ENCODE results near the gene STUB1.

DNA sequence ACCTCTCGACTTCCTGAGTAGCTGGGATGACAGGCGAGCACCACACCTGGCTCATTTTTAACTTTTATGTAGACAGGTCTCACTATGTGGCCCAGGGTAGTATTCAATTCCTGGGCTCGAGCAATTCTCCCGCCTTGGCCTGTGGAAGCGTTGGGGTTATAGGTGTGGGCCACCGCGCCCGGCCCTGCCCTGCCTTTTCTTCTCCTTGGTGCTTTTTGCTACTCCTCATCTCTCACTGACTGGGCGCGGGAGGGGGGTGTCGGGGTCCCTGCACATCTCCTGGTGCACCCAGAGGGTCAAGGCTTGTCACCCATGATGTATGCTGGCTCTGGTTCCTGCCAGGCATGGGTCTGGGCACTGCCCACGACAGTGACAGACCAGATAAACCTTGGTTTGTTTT is 35.7 kb upstream of the STUB1 start:
- TF ChIP-seq, protein P1, sequence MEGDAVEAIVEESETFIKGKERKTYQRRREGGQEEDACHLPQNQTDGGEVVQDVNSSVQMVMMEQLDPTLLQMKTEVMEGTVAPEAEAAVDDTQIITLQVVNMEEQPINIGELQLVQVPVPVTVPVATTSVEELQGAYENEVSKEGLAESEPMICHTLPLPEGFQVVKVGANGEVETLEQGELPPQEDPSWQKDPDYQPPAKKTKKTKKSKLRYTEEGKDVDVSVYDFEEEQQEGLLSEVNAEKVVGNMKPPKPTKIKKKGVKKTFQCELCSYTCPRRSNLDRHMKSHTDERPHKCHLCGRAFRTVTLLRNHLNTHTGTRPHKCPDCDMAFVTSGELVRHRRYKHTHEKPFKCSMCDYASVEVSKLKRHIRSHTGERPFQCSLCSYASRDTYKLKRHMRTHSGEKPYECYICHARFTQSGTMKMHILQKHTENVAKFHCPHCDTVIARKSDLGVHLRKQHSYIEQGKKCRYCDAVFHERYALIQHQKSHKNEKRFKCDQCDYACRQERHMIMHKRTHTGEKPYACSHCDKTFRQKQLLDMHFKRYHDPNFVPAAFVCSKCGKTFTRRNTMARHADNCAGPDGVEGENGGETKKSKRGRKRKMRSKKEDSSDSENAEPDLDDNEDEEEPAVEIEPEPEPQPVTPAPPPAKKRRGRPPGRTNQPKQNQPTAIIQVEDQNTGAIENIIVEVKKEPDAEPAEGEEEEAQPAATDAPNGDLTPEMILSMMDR (IDR thresholded peaks at IDR 0.05; ENCODE audit: insufficient read depth, low read length) = no peak
- TF ChIP-seq POLR2AphosphoS5 (IDR thresholded peaks at IDR 0.05; ENCODE audit: low read depth) = no peak
- TF ChIP-seq, protein P2, sequence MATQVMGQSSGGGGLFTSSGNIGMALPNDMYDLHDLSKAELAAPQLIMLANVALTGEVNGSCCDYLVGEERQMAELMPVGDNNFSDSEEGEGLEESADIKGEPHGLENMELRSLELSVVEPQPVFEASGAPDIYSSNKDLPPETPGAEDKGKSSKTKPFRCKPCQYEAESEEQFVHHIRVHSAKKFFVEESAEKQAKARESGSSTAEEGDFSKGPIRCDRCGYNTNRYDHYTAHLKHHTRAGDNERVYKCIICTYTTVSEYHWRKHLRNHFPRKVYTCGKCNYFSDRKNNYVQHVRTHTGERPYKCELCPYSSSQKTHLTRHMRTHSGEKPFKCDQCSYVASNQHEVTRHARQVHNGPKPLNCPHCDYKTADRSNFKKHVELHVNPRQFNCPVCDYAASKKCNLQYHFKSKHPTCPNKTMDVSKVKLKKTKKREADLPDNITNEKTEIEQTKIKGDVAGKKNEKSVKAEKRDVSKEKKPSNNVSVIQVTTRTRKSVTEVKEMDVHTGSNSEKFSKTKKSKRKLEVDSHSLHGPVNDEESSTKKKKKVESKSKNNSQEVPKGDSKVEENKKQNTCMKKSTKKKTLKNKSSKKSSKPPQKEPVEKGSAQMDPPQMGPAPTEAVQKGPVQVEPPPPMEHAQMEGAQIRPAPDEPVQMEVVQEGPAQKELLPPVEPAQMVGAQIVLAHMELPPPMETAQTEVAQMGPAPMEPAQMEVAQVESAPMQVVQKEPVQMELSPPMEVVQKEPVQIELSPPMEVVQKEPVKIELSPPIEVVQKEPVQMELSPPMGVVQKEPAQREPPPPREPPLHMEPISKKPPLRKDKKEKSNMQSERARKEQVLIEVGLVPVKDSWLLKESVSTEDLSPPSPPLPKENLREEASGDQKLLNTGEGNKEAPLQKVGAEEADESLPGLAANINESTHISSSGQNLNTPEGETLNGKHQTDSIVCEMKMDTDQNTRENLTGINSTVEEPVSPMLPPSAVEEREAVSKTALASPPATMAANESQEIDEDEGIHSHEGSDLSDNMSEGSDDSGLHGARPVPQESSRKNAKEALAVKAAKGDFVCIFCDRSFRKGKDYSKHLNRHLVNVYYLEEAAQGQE (IDR thresholded peaks at IDR 0.05; ENCODE audit: insufficient replicate concordance, low read depth) = no peak
